T-helper 1 cell treated with Interleukin-12 subunit alpha and Interleukin-12 subunit beta and Interleukin-4 antibody, amounts not matched to agents 30 μg/mL and 1 μg/mL, for 36 hours (primary cell): ENCODE data around the gene TRA2A.

Experiments
- H3K27ac Mint-ChIP-seq: one replicate; pipeline ENCODE4 v1.8.0; 2021; ENCODE audit warnings: mild to moderate bottlenecking, mixed read lengths
- H3K27me3 Mint-ChIP-seq: one replicate; pipeline ENCODE4 v1.8.0; 2021; ENCODE audit warnings: low read depth, mixed read lengths
- H3K36me3 Mint-ChIP-seq: one replicate; pipeline ENCODE4 v1.8.0; 2021; ENCODE audit warnings: low read depth, mixed read lengths
- H3K4me1 Mint-ChIP-seq: one replicate; pipeline ENCODE4 v1.8.0; 2021; ENCODE audit warnings: low read depth, mixed read lengths
- H3K4me3 Mint-ChIP-seq: one replicate; pipeline ENCODE4 v1.8.0; 2021; ENCODE audit warnings: mild to moderate bottlenecking, moderate library complexity, mixed read lengths
- H3K9me3 Mint-ChIP-seq: one replicate; pipeline ENCODE4 v1.8.0; 2021; ENCODE audit warnings: mixed read lengths

The TRA2A gene

DNA sequence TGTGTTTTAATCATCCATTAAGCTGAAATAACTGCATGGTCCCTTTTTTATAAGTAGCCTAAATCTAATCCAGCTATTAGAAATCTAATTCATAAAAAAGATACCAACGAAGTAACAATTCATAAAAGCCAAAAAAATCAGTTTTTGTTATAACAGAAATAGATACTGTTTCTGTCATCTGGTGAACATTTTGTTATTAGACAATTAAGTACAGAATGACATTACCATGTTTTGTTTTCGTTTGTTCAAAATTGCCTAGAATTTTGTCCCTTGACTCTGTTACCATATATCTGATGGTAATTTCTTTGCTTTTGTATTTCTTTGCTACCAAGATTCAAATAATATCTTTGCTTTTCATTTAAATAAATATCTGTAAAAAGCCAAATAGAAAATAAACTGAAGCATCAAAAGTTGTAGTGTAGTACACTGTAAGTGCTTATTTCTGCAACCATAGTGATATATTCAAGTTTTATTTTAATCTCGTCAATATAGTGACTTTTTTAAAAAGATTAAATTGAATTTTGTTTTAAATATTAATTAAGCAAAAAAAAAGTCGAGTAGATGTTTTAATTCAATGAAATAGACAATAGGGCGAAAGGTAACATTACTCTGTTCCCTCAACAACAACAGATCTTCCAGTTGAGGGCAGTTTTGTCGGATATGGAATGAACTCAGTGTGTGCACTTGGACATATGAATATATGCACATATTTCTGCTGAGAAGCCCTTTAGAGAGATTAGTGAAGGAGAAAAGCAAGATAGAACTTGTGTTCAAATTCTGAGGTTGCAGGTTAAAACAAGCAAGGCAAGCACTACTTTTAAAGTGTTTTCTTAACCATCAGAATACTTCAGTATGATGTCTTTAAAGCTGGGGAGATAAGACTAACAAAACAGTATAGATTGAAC lies 53.6 kb downstream of the TRA2A start:
- Mint-ChIP-seq H3K4me3 (no peak overlapping the region), H3K9me3 (no peaks in the 10 kb centered on the region), H3K4me1 (peaks cover 10% of the 10 kb centered on the region), H3K27ac (no peak overlapping the region), H3K36me3 (no peaks in the 10 kb centered on the region), H3K27me3 (peaks cover 61% of the 10 kb centered on the region)

DNA sequence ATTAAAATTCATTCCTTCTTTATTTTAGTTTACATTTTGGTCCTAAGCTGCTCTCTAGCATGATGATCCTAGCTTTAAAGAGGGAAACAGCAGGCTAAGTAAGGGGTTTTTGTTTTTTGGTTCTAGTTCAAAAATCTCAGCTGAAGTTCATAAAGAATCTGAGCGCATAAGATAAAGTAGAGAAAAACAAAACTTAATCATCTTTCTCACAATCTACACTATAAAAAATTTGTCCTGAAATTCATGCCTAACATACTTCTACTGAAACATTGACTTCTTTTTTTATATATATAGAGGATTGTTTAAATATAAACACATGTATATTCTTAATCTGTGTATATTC lies 54.7 kb downstream of the TRA2A start:
- Mint-ChIP-seq H3K4me1 (peaks cover 12% of the 10 kb centered on the region), H3K27me3 (peaks cover 66% of the 10 kb centered on the region), H3K9me3 (no peaks in the 10 kb centered on the region), H3K36me3 (peaks cover 1% of the 10 kb centered on the region), H3K27ac (no peak overlapping the region), H3K4me3 (no peak overlapping the region)

DNA sequence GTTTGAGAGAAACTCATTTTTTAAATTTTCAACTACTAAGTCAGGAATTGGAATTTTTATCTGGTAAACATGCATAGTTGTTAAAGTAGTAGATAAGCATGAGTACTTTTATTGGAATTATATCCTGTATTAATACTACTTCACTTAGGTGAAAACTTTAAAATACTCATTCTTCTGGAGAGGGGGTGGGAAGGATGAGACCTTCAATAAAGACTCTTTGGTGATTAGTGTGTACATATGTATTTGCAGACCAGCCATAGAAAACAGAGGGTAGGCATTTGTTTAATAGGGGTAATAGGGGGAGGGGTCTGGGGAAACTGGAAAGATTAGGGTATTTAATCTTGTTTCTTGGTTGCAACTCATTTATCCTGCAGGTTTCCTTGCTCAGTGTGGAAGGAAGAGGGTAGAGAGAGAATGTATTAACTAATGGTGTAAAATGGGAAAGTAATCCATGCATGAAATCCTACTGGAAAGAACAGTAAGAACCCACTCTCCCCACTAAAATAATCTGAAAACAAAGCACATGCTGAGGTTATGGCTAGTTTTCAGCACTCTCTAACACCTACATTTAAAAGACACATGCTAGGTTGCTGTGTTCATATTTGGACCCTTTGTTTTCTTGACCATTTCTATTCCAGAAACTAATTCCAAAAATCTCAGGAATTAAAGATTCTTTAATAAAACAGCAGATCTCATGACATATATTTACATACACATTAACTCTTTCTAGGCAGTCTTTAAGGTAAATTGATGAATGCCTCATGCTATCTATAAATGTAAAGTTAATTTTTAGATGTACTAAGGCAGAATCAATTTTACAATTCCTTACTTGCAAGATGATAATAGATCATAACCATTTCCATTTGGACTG lies 55.3 kb downstream of the TRA2A start:
- Mint-ChIP-seq H3K27me3 (peaks cover 69% of the 10 kb centered on the region), H3K9me3 (no peaks in the 10 kb centered on the region), H3K4me1 (peaks cover 13% of the 10 kb centered on the region), H3K27ac (no peak overlapping the region), H3K4me3 (no peak overlapping the region), H3K36me3 (peaks cover 3% of the 10 kb centered on the region)

- H3K4me3 Mint-ChIP-seq, result no peak overlapping the region
- no peaks in the 10 kb centered on the region for H3K9me3 Mint-ChIP-seq
- peaks cover 3% of the 10 kb centered on the region for H3K36me3 Mint-ChIP-seq
- no peak overlapping the region for H3K27ac Mint-ChIP-seq
- H3K27me3 Mint-ChIP-seq, result peaks cover 68% of the 10 kb centered on the region
- peaks cover 19% of the 10 kb centered on the region for H3K4me1 Mint-ChIP-seq
Observed at GRCh38 chr7:23475576-23475839, 56.3 kb downstream of the TRA2A start.

DNA sequence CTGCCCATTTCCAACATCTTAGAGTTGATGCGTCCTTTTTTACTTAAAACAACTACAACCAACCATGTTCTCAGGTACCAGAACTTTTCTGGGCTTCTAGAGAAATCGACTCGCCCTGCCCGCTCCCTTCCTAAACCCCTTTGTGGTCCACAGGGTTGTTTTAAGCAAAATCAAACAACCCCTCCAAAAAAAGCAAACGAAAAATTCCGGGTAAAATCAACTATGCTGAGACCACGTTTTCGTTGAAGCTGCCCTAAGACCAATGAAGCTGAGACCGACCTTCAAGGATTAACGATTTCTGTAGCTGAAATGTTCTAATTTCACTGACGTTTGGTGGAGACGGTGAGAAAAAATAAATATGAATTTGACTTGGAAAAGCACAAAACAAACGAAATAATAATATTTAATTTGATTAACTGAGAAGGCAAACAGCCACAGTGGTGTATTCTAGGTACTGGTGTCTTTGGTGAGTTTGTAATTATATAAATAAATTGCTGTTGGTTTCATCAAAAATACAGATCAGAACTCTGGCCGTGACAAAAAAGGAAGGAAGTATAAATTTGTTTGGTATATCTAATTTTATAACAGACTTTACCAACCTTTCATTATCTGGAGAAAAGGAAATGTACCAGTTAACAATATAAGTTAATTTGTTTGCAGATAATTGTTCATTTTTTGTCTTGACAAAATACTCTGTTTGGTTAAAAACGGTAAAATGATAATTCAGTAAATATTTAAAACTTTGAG lies 56.8 kb downstream of the TRA2A start:
- no peaks in the 10 kb centered on the region for H3K9me3 Mint-ChIP-seq
- H3K4me1 Mint-ChIP-seq, result peaks cover 24% of the 10 kb centered on the region
- H3K4me3 Mint-ChIP-seq, result peak overlapping the region; percentile 83
- peaks cover 4% of the 10 kb centered on the region for H3K36me3 Mint-ChIP-seq
- H3K27ac Mint-ChIP-seq, result peak overlapping the region; percentile 68
- peaks cover 68% of the 10 kb centered on the region for H3K27me3 Mint-ChIP-seq

- no peaks in the 10 kb centered on the region for H3K9me3 Mint-ChIP-seq
- H3K36me3 Mint-ChIP-seq, result peaks cover 5% of the 10 kb centered on the region
- H3K27ac Mint-ChIP-seq, result peak overlapping the region; percentile 68
- peaks cover 69% of the 10 kb centered on the region for H3K27me3 Mint-ChIP-seq
- peak overlapping the region; percentile 83 for H3K4me3 Mint-ChIP-seq
- peaks cover 26% of the 10 kb centered on the region for H3K4me1 Mint-ChIP-seq
Observed at GRCh38 chr7:23474094-23474828, 57.5 kb downstream of the TRA2A start.

DNA sequence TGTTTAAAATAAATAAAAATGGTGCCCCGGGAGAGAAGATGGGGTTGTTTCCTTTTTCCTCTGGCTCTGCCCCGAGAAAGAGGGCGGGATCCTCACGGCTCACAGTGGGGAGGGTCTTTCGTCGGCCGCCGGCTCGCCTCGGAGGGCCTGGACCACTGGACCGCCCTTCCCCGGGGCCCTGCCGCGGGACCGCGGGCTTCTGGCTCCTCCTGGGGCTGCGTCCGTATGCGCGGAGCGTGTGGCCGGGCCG lies 58.0 kb downstream of the TRA2A start:
- peaks cover 5% of the 10 kb centered on the region for H3K36me3 Mint-ChIP-seq
- H3K4me3 Mint-ChIP-seq, result peak overlapping the region; percentile 83
- peaks cover 26% of the 10 kb centered on the region for H3K4me1 Mint-ChIP-seq
- peaks cover 66% of the 10 kb centered on the region for H3K27me3 Mint-ChIP-seq
- peak overlapping the region; percentile 43 for H3K27ac Mint-ChIP-seq
- H3K9me3 Mint-ChIP-seq, result no peaks in the 10 kb centered on the region

DNA sequence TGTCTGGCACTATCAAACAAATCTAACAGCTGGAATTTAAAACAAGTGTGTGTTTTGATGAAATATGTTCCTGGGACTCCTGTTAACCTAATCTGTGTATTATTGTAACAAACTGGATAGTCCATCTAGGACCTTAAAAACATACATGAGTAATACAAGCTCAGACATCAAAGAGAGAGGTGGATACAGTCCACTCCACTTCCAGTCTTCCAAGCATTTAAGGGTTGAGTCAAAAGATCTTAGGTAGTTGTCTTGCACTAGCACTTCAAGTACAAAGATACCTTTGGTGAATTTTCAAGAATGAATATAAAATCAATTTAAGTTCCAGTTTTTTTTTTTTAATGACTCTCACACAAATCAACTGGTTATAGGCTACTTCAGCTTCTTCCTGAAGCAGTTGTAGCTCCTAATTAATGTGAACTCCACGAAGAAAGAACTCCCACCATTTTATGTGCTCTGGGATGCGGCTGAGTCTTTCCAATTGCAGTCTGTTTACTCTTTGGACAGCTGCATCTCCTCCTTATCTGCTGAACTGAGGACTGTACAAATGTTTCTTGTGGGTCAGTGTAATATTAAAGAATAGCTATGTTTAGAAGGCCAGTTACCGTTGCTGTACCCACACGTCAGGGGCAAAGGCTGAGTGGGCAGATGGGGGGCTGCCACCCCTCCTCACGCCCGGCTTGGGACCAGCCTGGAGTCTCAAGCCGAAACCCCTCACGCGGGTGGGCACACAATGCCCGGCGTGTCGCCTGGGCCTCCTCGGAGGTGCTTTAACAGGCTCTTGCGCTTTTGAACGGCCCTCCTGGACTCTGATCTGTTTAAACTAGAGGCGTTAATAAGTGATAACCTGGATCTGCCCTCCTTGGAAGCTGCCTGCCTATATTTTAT lies 58.6 kb downstream of the TRA2A start:
- H3K9me3 Mint-ChIP-seq, result no peaks in the 10 kb centered on the region
- H3K36me3 Mint-ChIP-seq, result peaks cover 5% of the 10 kb centered on the region
- peak overlapping the region; percentile 83 for H3K4me3 Mint-ChIP-seq
- peaks cover 27% of the 10 kb centered on the region for H3K4me1 Mint-ChIP-seq
- peak overlapping the region; percentile 43 for H3K27ac Mint-ChIP-seq
- peaks cover 63% of the 10 kb centered on the region for H3K27me3 Mint-ChIP-seq

DNA sequence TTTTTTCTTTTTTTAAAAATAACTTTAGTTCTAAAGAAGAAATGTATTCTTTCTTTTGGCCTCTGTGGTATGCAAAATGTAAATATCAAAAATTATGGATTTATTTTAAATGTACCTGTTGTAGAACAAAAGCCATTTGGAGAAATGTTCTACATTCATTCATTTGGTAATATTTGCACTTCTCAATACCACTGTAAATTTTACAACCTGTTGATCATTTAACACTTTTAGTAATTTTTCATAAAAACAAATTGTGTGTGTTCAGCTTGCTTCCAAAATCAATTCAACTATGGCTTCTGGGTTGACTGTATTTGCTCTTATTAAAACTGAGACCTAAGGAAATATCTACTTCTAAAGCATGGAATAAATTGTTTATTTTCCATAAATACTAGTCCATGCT lies 59.2 kb downstream of the TRA2A start:
- peaks cover 33% of the 10 kb centered on the region for H3K4me1 Mint-ChIP-seq
- H3K27ac Mint-ChIP-seq, result no peak overlapping the region
- H3K4me3 Mint-ChIP-seq, result peak overlapping the region; percentile 5
- peaks cover 5% of the 10 kb centered on the region for H3K36me3 Mint-ChIP-seq
- peaks cover 69% of the 10 kb centered on the region for H3K27me3 Mint-ChIP-seq
- no peaks in the 10 kb centered on the region for H3K9me3 Mint-ChIP-seq

DNA sequence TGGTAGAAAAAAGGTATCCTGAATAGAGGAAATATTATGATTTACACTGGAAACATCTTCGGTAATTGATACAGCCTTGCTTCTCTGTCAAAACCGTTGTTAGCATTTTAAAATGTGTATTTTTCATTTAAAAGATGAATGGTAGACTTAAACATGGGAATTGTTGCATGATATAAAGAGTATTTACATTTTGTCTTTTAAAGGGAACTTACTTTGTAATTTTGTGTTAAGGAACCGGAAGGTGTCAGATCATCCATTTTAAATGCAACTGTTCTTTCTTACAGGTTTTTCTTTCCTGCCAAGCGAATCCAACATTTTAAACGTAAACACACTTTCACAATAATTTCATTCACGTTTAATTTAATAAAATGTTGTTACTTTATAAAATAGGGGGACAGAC lies 59.7 kb downstream of the TRA2A start:
- peak overlapping the region; percentile 31 for H3K4me3 Mint-ChIP-seq
- peak overlapping the region; percentile 36 for H3K27ac Mint-ChIP-seq
- H3K9me3 Mint-ChIP-seq, result no peaks in the 10 kb centered on the region
- H3K27me3 Mint-ChIP-seq, result peaks cover 69% of the 10 kb centered on the region
- H3K36me3 Mint-ChIP-seq, result peaks cover 5% of the 10 kb centered on the region
- H3K4me1 Mint-ChIP-seq, result peaks cover 38% of the 10 kb centered on the region

- Mint-ChIP-seq H3K36me3 (peaks cover 5% of the 10 kb centered on the region), H3K4me1 (peaks cover 39% of the 10 kb centered on the region), H3K4me3 (peak overlapping the region; percentile 92), H3K27me3 (peaks cover 67% of the 10 kb centered on the region), H3K9me3 (no peaks in the 10 kb centered on the region), H3K27ac (peak overlapping the region; percentile 86)
Observed at GRCh38 chr7:23471106-23471859, 60.5 kb downstream of the TRA2A start.

GRCh38 chr7:23470330-23471105 lies 61.3 kb downstream of the TRA2A start, which contains the start of gene IGF2BP3:
Gene IGF2BP3 (minus strand): TSS chr7:23470491. CDS start chr7:23470110, 381 bp downstream.
- peak within 1 kb of the TSS; percentile 92 for H3K4me3 Mint-ChIP-seq
- peak within 1 kb of the TSS; percentile 86 for H3K27ac Mint-ChIP-seq
- H3K4me1 Mint-ChIP-seq, result peaks cover 39% of the 10 kb centered on the region
- H3K27me3 Mint-ChIP-seq, result peaks cover 72% of the 10 kb centered on the region
- H3K9me3 Mint-ChIP-seq, result no peaks in the 10 kb centered on the region
- H3K36me3 Mint-ChIP-seq, result peaks cover 5% of the 10 kb centered on the region
